B cell (primary cell): ENCODE measurements around the gene CFAP73. TPM values are rescaled to one million over a fixed set of nuclear protein-coding genes. Genes with fewer than 3 reads are reported as not detected.

ENCODE experiments used
- ATAC-seq: fragments of 200-7000 bp; cut with Tn5 transposase; one replicate; pipeline ENCODE4 v1.10.0; 2021; ENCODE audit warnings: low read depth, mild to moderate bottlenecking, moderate number of reproducible peaks, moderate library complexity
- CTCF ChIA-PET: fragments of 350-600 bp; sonication (Branson Sonifier 250); formaldehyde crosslinking; loops from one replicate; lab custom pipeline; 2021; ENCODE audit warnings: antibody characterized with exemption, inconsistent platforms; lab: Charles Lee
- POLR2A ChIA-PET: fragments of 350-600 bp; sonication (Branson Sonifier 250); formaldehyde crosslinking; loops from one replicate; lab custom pipeline; 2021; ENCODE audit warnings: antibody characterized with exemption; lab: Charles Lee
- DNase-seq: peaks from one replicate; pipeline ENCODE4 v3.0.0; 2013
- H2AFZ ChIP-seq: 2 replicates; pipeline ENCODE4 v1.6.1; 2012; ENCODE audit warnings: mild to moderate bottlenecking, low read depth, low read length; ENCODE audit not compliant: insufficient read depth, poor library complexity, severe bottlenecking
- H3K27ac ChIP-seq, 2 donors: 1 replicate in 1 of 2; 2 replicates in 1 of 2; pipeline ENCODE4 v1.5.1; 2012 to 2013; ENCODE audit warnings: low read length in 2 of 2, mild to moderate bottlenecking in 2 of 2, moderate library complexity in 1 of 2
- H3K27me3 ChIP-seq, 4 experiments: fragments of 200-600 bp in 1 of 4; sonication (generic) in 1 of 4; replicated peaks in 1 of 4; 1 replicate in 2 of 4; 2 replicates in 2 of 4; pipeline versions ENCODE4 v1.6.1 to v1.7.0; 2013 to 2016; ENCODE audit warnings: low read length in 3 of 4, mild to moderate bottlenecking in 2 of 4, mixed read lengths in 1 of 4, moderate library complexity in 1 of 4; ENCODE audit not compliant: insufficient read depth in 4 of 4, control insufficient read depth in 3 of 4; ENCODE audit errors: control extremely low read depth in 1 of 4
- H3K36me3 ChIP-seq, 2 experiments: replicated peaks in 1 of 2; 1 replicate in 1 of 2; 2 replicates in 1 of 2; pipeline versions ENCODE4 v1.6.1 to v1.7.1; 2013; ENCODE audit warnings: low read length in 1 of 2; ENCODE audit not compliant: insufficient read depth in 2 of 2, control insufficient read depth in 1 of 2; ENCODE audit errors: control extremely low read depth in 1 of 2, extremely low read depth in 1 of 2
- H3K4me1 ChIP-seq, 2 donors: fragments of 200-600 bp in 1 of 2; sonication (generic) in 1 of 2; 1 replicate in 1 of 2; 2 replicates in 1 of 2; pipeline versions ENCODE4 v1.5.1 to v1.6.1; 2013 to 2017; ENCODE audit warnings: low read length in 2 of 2; ENCODE audit not compliant: control insufficient read depth in 2 of 2, insufficient read depth in 2 of 2
- H3K4me2 ChIP-seq: replicated peaks from 2 replicates; pipeline ENCODE3; 2012; ENCODE audit warnings: mild to moderate bottlenecking, low read depth, low read length; ENCODE audit not compliant: poor library complexity, severe bottlenecking
- H3K4me3 ChIP-seq, 5 experiments: fragments of 200-600 bp in 1 of 5; sonication (generic) in 1 of 5; 1 replicate in 3 of 5; 2 replicates in 2 of 5; pipeline versions ENCODE4 v1.5.1 to v1.7.0; 2011 to 2016; ENCODE audit warnings: low read length in 4 of 5, mild to moderate bottlenecking in 4 of 5, low read depth in 2 of 5, control low read depth in 1 of 5, moderate library complexity in 1 of 5; ENCODE audit not compliant: insufficient read depth in 1 of 5; ENCODE audit errors: control extremely low read depth in 1 of 5, extremely low read depth in 1 of 5
- H3K79me2 ChIP-seq: fragments of 200-600 bp; sonication (generic); one replicate; pipeline ENCODE4 v1.6.0; 2016; ENCODE audit warnings: low read length; ENCODE audit not compliant: control insufficient read depth, insufficient read depth
- H3K9ac ChIP-seq: fragments of 200-600 bp; sonication (generic); 2 replicates; pipeline ENCODE4 v1.6.1; 2017; ENCODE audit warnings: mild to moderate bottlenecking, low read length, moderate library complexity
- H3K9me3 ChIP-seq, 3 donors: one replicate each; pipeline versions ENCODE4 v1.6.1 to v1.7.1; 2013; ENCODE audit warnings: low read length in 2 of 3; ENCODE audit not compliant: control insufficient read depth in 2 of 3, insufficient read depth in 1 of 3; ENCODE audit errors: control extremely low read depth in 1 of 3
- H4K20me1 ChIP-seq: 2 replicates; pipeline ENCODE4 v1.6.0; 2012; ENCODE audit warnings: mild to moderate bottlenecking, low read length; ENCODE audit not compliant: insufficient read depth, control insufficient read depth, poor library complexity, severe bottlenecking
- H3K27ac Mint-ChIP-seq: one replicate; pipeline ENCODE4 v1.8.0; 2021; ENCODE audit warnings: mixed read lengths
- H3K27me3 Mint-ChIP-seq: one replicate; pipeline ENCODE4 v1.8.0; 2021; ENCODE audit warnings: mixed read lengths
- H3K4me1 Mint-ChIP-seq: one replicate; pipeline ENCODE4 v1.8.0; 2021; ENCODE audit warnings: mixed read lengths
- H3K4me3 Mint-ChIP-seq: one replicate; pipeline ENCODE4 v1.8.0; 2021; ENCODE audit warnings: mixed read lengths
- H3K9me3 Mint-ChIP-seq: one replicate; pipeline ENCODE4 v1.8.0; 2022; ENCODE audit warnings: mixed read lengths; ENCODE audit not compliant: insufficient read depth
- CTCF ChIP-seq: fragments of 200-600 bp; IDR thresholded peaks from one replicate; pipeline ENCODE4 v1.8.0; 2022; ENCODE audit warnings: antibody characterized with exemption, mild to moderate bottlenecking
- EZH2 ChIP-seq: IDR thresholded peaks from 2 replicates; pipeline ENCODE4 v1.6.1; 2012; ENCODE audit warnings: borderline replicate concordance, low read depth, mild to moderate bottlenecking, moderate library complexity, low read length; ENCODE audit not compliant: insufficient read depth, poor library complexity, severe bottlenecking
- WGBS: methylation state at CpG from one replicate; pipeline ENCODE4 v1.1.5; 2013; ENCODE audit warnings: missing lambda C conversion rate; ENCODE audit not compliant: insufficient coverage; 5-methylcytosine and 5-hydroxymethylcytosine counted together
- intact Hi-C: fragments of 100-400 bp; cut with micrococcal nuclease; formaldehyde crosslinking; loops from one replicate; pipeline ENCODE4 v1.10.0; 2022
- polyA plus RNA-seq: library from polyadenylated mRNA; depleted of rRNA; stranded (reverse); fragments of >200 nt; gene quantifications from 2 replicates; pipeline ENCODE4 v1.2.3, GENCODE V29; 2012
- total RNA-seq, 2 donors: library from RNA; stranded (reverse); fragments of 120-200 nt in 1 of 2; gene quantifications; 1 replicate in 1 of 2; 2 replicates in 1 of 2; pipeline versions ENCODE4 v1.2.3 to v1.2.4, GENCODE V29; 2013 to 2022

The CFAP73 gene
- total and polyA plus RNA-seq, 2 donors (not counting 1 experiment from before 2014, with no cell fraction given) = 0.13 to 5.1 TPM

- ATAC-seq = peak; percentile 13
Measured at GRCh38 chr12:113154351-113154973, 4.9 kb downstream of the CFAP73 start.

More at GRCh38 chr12:113154351-113154973, 4.9 kb downstream of the CFAP73 start:
- 5% methylated on average over 45 of the region's 51 CpGs for WGBS
- H3K4me2 ChIP-seq = peak overlapping the region; percentile 99
- peak; percentile 51 for DNase-seq
- no peaks in the 10 kb centered on the region for H3K9me3 ChIP-seq
- Mint-ChIP-seq H3K4me1 (peaks cover 26% of the 10 kb centered on the region), H3K27me3 (peaks cover 6% of the 10 kb centered on the region), H3K9me3 (no peaks in the 10 kb centered on the region), H3K4me3 (peak overlapping the region; percentile 77), H3K27ac (no peak overlapping the region)
- peaks cover 19% of the 10 kb centered on the region for H4K20me1 ChIP-seq
- peaks cover 15 to 32% of the 10 kb centered on the region in 2 donors for H3K4me1 ChIP-seq
- H2AFZ ChIP-seq = peak overlapping the region; percentile 53
- peaks cover 0 to 11% of the 10 kb centered on the region in 2 experiments for H3K36me3 ChIP-seq
- TF ChIP-seq CTCF = no peak
- no peak for TF ChIP-seq EZH2
- H3K79me2 ChIP-seq = peaks cover 6% of the 10 kb centered on the region
- H3K9ac ChIP-seq = peak overlapping the region; percentile 31
- ChIA-PET POLR2A (interaction anchor here (1.0 kb wide), 1 partner anchor 18 kb away, joined by 6 read pairs; no protein-coding TSS in a partner anchor), CTCF (interaction anchor here (0.6 to 7.4 kb wide), 14 partner anchors 16 to 741 kb away, joined by 3 to 73 read pairs (median 5); partner anchors contain the start of gene OAS2)
- no peak overlapping the region for H3K27ac ChIP-seq
- peak overlapping the region in 4 of 5 experiments; percentile 11 to 50 (median 43) for H3K4me3 ChIP-seq
- intact Hi-C loops = loop anchor here (5.0 to 10.0 kb wide), 2 partner anchors 57 to 250 kb away; partner anchors contain the start of gene OAS1
- peaks cover 0 to 25% (median 8%) of the 10 kb centered on the region in 4 experiments for H3K27me3 ChIP-seq
